WTC11 (cell line): ENCODE results near the gene PLEKHG5.

Experiments
- CDX4 ChIP-seq: fragments of 250-450 bp; sonication (Bioruptor Pico); IDR thresholded peaks from 2 replicates; pipeline ENCODE4 v1.9.0; 2021; ENCODE audit warnings: moderate library complexity, mild to moderate bottlenecking, inconsistent platforms, borderline replicate concordance
- CTCF ChIP-seq: fragments of 200-600 bp; IDR thresholded peaks from 2 replicates; pipeline ENCODE4 v1.8.0; 2022; ENCODE audit warnings: antibody characterized with exemption
- MAX ChIP-seq: sonication (generic); formaldehyde crosslinking; IDR thresholded peaks from 2 replicates; pipeline ENCODE4 v1.8.0; 2022; ENCODE audit warnings: mild to moderate bottlenecking, missing genetic modification reagents
- NFATC4 ChIP-seq: fragments of 250-450 bp; sonication (Bioruptor Pico); IDR thresholded peaks from 2 replicates; pipeline ENCODE4 v1.9.0; 2021; ENCODE audit warnings: mild to moderate bottlenecking
- SP1 ChIP-seq: sonication (generic); formaldehyde crosslinking; conservative IDR thresholded peaks from 2 replicates; pipeline ENCODE4 v1.8.1; 2022; ENCODE audit warnings: missing genetic modification reagents
- TCF7 ChIP-seq: sonication (generic); formaldehyde crosslinking; IDR thresholded peaks from 2 replicates; pipeline ENCODE4 v1.8.0; 2022; ENCODE audit warnings: mild to moderate bottlenecking, low read depth, missing genetic modification reagents, moderate library complexity
- ZNF317 ChIP-seq: sonication (generic); formaldehyde crosslinking; IDR thresholded peaks from 2 replicates; pipeline ENCODE4 v1.8.1; 2023; ENCODE audit warnings: low read depth, mild to moderate bottlenecking, moderate library complexity, missing genetic modification reagents, borderline replicate concordance
- ZNF416 ChIP-seq: fragments of 250-450 bp; sonication (Bioruptor Pico); IDR thresholded peaks from 2 replicates; pipeline ENCODE4 v1.9.0; 2021; ENCODE audit warnings: mild to moderate bottlenecking, inconsistent platforms

DNA sequence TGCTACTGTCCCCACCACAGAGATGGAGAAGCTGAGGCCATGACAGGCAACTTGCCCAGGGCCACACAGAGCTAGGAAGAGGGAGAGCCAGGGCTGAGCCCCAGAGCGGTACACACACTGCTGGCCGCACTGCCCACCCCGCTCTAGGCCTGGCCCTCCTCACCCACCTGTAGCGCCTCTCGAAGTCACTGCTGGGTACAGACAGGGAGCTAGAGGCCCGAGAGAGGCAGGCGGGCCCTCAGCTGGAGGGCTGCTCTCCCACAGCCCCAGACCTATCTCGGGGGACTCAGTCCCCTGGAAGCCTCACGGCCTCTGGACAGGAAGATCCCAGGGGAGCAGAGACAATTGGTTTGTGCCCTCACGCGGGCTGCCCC is 17.3 kb upstream of the PLEKHG5 start:
- TF ChIP-seq CTCF (no peak), ZNF317 (CRISPR knock-in tag) (no peak), ZNF416 (no peak), SP1 (CRISPR knock-in tag) (no peak), CDX4 (CRISPR knock-in tag) (no peak), TCF7 (CRISPR knock-in tag) (no peak), NFATC4 (CRISPR knock-in tag) (no peak), MAX (CRISPR knock-in tag) (no peak)
